Ishikawa (cell line): ENCODE data around the gene LGR4.

Experiments used
- CEBPB ChIP-seq: IDR thresholded peaks from 2 replicates; pipeline ENCODE4 v1.6.1; 2012
- CREB1 ChIP-seq: IDR thresholded peaks from 2 replicates; pipeline ENCODE4 v1.6.1; 2012; ENCODE audit warnings: low read depth
- EGR1 ChIP-seq: IDR thresholded peaks from 2 replicates; pipeline ENCODE4 v1.6.1; 2012
- EP300 ChIP-seq: IDR thresholded peaks from 2 replicates; pipeline ENCODE4 v1.6.1; 2012; ENCODE audit warnings: borderline replicate concordance
- FOXM1 ChIP-seq: IDR thresholded peaks from 2 replicates; pipeline ENCODE4 v1.6.1; 2012; ENCODE audit warnings: low read depth, borderline replicate concordance
- MAX ChIP-seq: IDR thresholded peaks from 2 replicates; pipeline ENCODE4 v1.6.1; 2012
- NFIC ChIP-seq: IDR thresholded peaks from 2 replicates; pipeline ENCODE4 v1.6.1; 2012
- RAD21 ChIP-seq: IDR thresholded peaks from 2 replicates; pipeline ENCODE4 v1.6.1; 2012; ENCODE audit warnings: low read depth
- REST ChIP-seq: IDR thresholded peaks from 2 replicates; pipeline ENCODE4 v1.6.1; 2012; ENCODE audit warnings: low read depth, mild to moderate bottlenecking
- TAF1 ChIP-seq: IDR thresholded peaks from 2 replicates; pipeline ENCODE4 v1.6.1; 2012; ENCODE audit warnings: low read depth, mild to moderate bottlenecking
- TCF12 ChIP-seq: IDR thresholded peaks from 2 replicates; pipeline ENCODE4 v1.6.1; 2012; ENCODE audit warnings: low read depth
- TEAD4 ChIP-seq: IDR thresholded peaks from 2 replicates; pipeline ENCODE4 v1.6.1; 2012
- USF1 ChIP-seq: IDR thresholded peaks from 2 replicates; pipeline ENCODE4 v1.6.1; 2012
- YY1 ChIP-seq: IDR thresholded peaks from 2 replicates; pipeline ENCODE4 v1.6.1; 2012; ENCODE audit warnings: low read depth
- ZBTB7A ChIP-seq: IDR thresholded peaks from 2 replicates; pipeline ENCODE4 v1.6.1; 2012; ENCODE audit warnings: low read depth

LGR4 gene

GRCh38 chr11:27383645-27384044, 88.9 kb downstream of the LGR4 start:
- TF ChIP-seq EGR1 (no peak), MAX (no peak), RAD21 (no peak), NFIC (no peak), FOXM1 (no peak), REST (no peak), YY1 (no peak), TCF12 (no peak), CREB1 (no peak), CEBPB (no peak)

GRCh38 chr11:27381238-27381666, 91.3 kb downstream of the LGR4 start:
- no peak for TF ChIP-seq NFIC
- TF ChIP-seq EP300, result no peak
- TF ChIP-seq USF1, result no peak
- TF ChIP-seq TEAD4, result no peak
- TF ChIP-seq CREB1, result no peak
- TF ChIP-seq MAX, result no peak
- no peak for TF ChIP-seq FOXM1
- TF ChIP-seq YY1, result no peak
- TF ChIP-seq REST, result no peak
- TF ChIP-seq TCF12, result no peak
- no peak for TF ChIP-seq RAD21
- TF ChIP-seq CEBPB, result no peak
- TF ChIP-seq TAF1, result no peak
- no peak for TF ChIP-seq EGR1
- no peak for TF ChIP-seq ZBTB7A

GRCh38 chr11:27380771-27381170, 91.8 kb downstream of the LGR4 start:
- TF ChIP-seq TAF1 (no peak), ZBTB7A (no peak), EGR1 (no peak), USF1 (no peak), TCF12 (no peak), REST (no peak), FOXM1 (no peak), CEBPB (no peak), NFIC (no peak), RAD21 (no peak), TEAD4 (no peak)

GRCh38 chr11:27379449-27379848, 93.1 kb downstream of the LGR4 start:
- TF ChIP-seq TEAD4 (no peak), EP300 (no peak), NFIC (no peak), FOXM1 (no peak), MAX (no peak), TCF12 (no peak), TAF1 (no peak), YY1 (no peak), RAD21 (no peak), ZBTB7A (no peak), USF1 (no peak), CREB1 (no peak), EGR1 (no peak), REST (no peak), CEBPB (no peak)
